ENCODE results near the gene HMG20B.
A peak's percentile ranks its signal among the peaks of the same experiment; 100 is the strongest.

HMG20B gene

DNA sequence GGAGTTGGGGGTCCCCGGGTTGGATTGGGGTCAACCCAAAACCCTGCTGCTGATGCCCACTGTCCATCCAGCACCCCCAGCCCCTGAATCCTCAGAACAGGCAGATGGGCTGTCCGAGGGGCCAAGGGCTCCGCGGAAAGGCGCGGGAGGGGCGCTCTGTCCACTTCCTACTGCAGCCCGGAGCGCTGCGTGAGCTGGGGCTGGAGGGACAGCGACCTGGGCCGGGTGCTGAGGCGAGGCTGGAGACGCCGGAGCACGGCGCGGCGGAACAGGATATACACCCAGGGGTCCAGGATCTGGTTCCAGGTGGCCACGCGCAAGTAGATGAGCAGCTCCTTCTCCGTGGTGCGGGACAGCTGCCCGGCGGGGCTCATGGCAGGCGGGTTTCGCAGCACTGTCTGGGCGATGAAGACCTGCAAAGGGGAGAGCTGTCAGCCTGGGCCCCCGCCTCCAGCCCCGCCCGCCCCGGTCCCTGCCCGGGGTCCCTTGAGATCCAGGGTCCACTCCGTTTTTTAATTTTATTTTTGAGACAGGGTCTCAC is 22.8 kb downstream of the HMG20B start:
- in situ Hi-C loops (cut with HindIII; ENCODE audit: low pct_ligation_motif_present, low pct_unique_long_range_greater_than_20kb, low sequenced_read_pairs) = no loop called here
- DNase-seq = no peak

DNA sequence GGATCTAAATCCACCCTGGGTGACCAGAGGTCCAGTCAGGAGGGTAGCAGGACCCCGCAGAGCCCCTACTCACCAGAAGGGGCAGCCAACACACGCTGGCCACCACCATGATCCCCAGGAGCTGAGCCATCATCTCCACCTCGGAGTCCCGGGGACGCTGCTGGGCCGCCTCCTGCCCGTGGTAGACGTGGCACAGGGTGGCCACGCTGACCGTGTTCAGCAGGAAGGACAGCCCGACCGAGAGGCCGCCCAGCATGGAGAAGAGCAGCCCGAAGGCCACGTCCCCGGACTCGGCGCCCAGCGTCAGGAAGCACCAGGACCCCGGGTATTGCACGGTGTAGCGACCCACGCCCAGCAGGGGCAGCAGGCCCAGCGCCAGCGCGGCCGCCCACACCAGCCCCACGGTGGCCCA is 27.0 kb downstream of the HMG20B start:
- DNase-seq = peak; percentile 8
- in situ Hi-C loops (cut with HindIII; ENCODE audit: low pct_ligation_motif_present, low pct_unique_long_range_greater_than_20kb, low sequenced_read_pairs) = no loop called here

DNA sequence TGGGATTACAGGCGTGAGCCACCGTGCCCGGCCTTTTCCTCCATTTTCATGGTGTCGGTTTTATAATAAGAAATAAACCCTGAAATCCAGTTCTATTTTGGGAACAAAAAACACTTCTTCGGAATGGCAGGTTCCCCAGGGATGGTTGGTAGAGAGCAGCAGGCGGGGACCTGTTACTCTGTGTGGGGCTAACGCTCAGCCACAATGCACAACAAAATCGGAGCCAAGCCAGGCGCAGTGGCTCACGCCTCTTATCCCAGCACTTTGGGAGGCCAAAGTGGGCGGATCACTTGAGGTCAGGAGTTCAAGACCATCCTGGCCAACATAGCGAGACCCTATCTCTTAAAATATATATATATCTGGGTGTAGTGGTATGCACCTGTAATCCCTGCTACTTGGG is 28.3 kb downstream of the HMG20B start:
- in situ Hi-C loops (cut with HindIII; ENCODE audit: low pct_ligation_motif_present, low pct_unique_long_range_greater_than_20kb, low sequenced_read_pairs) = no loop called here

DNA sequence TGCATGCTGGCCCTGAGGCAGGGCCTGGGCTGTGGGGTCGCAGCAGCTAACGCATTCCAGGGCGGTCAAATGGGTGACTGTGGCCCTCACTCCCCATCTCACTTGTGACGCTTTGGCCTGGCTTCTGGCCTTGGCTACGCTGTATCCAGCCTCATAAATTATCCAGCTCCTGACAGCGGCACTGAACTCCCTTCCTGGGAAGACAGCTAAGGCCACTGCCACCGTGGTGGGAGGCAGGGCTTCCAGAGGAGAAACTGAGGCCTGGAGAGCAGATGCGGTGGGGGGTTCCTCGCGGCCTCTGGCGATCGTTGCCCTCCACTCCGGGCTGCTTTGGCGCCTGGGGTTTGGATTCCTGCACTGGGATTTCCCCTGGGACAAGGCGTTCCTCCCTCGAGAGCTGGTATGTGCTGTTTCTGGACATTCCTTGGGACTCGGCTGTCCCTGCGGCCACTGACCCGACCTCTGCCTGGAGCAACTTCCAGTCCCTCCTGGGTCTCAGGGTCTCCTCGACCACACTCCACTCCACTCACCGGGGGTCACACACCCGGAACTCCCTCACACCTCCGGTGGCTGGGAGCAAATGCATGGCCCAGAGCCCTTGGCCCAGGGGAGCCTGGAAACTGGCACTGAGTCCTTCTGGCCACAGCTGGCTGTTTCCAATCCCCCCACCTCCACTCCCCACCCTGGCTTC is 30.5 kb downstream of the HMG20B start:
- in situ Hi-C loops (cut with HindIII; ENCODE audit: low pct_ligation_motif_present, low pct_unique_long_range_greater_than_20kb, low sequenced_read_pairs) = no loop called here

More for the DNA sequence above, 28.3 kb downstream of the HMG20B start:
- no peak for DNase-seq

DNA sequence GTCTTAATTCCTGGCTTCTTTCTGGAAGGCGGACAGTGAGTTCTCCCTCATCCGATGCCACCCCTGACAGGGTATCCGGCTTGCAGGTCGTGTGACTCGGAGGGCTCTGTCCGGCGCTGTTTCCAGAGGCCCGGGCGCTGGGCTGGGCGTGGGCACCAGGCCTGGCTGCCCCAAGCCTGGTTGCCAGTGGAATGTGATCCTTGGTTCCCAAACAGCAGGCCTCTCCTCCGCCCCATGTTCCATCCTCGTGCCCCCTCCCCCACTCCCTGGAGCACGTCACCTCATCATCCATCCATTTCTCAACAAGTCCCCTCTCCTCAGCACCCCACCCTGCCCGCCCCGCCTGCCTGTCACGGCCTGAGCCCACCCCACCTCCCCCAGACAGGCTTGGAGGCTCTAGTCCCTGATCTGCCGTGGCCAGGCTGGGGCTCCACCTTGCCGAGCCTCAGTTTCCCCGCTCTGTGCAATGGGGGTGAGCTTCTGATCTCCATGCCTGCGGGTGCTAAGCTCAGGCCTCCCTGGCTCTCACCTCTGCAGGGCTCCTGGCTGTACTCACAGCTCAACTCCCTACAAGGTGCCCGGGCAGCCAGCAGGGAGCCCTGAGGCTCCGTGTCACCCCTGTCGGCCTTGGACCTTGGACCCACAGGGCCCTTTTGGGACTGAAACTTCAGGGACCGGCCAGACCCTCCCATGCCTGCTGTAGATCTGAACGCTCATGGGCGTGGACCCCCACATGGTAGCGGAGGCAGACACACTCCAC is 31.7 kb downstream of the HMG20B start:
- in situ Hi-C loops (cut with HindIII; ENCODE audit: low pct_ligation_motif_present, low pct_unique_long_range_greater_than_20kb, low sequenced_read_pairs) = no loop called here

More for the DNA sequence above, 30.5 kb downstream of the HMG20B start:
- DNase-seq = no peak

DNA sequence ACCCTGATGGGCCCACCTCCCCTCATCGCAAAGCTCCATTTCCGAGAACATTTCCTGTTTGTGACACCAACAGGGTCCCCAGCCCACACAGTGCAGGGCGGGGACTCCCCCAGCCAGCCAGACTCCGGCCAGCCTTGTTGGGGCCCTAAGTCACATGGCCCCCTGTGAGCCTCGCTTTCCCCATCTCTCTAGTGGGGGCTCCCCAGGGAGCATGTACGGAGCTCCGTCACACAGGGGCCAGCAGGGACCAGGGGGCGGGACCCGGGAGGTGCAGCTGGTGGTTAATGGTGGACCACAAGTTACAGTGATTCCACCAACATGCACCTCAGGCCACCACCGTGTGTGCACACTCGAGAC is 32.2 kb downstream of the HMG20B start:
- in situ Hi-C loops (cut with HindIII; ENCODE audit: low pct_ligation_motif_present, low pct_unique_long_range_greater_than_20kb, low sequenced_read_pairs) = no loop called here
- no peak for DNase-seq

More for the DNA sequence above, 31.7 kb downstream of the HMG20B start:
- no peak for DNase-seq

DNA sequence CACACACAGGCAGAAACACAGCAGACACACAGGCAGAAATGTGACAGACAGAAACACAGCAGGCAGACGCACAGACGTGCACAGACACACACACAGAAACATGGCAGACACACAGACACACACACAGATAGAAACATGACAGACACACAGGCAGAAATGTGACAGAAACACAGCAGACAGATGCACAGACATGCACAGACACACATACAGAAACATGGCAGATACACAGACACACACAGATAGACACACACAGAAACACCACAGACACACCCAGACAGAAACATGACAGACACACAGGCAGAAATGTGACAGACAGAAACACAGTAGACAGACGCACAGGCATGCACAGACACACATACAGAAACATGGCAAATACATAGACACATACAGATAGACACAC is 32.6 kb downstream of the HMG20B start:
- DNase-seq = no peak
- in situ Hi-C loops (cut with HindIII; ENCODE audit: low pct_ligation_motif_present, low pct_unique_long_range_greater_than_20kb, low sequenced_read_pairs) = no loop called here

DNA sequence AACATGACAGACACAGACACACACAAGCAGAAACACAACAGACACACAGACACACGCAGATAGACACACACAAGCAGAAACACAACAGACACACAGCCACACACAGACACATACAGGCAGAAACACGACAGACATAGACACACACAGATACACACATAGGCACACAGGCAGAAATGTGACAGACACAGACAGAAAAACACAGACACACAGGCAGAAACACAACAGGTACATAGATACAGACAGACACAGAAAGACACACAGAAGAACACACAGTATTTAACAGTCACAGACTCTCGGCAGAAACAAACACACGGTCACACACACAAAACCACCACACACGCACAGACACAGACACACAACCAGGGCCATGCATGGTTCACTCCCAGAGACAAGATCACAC is 33.0 kb downstream of the HMG20B start:
- DNase-seq = no peak
- in situ Hi-C loops (cut with HindIII; ENCODE audit: low pct_ligation_motif_present, low pct_unique_long_range_greater_than_20kb, low sequenced_read_pairs) = no loop called here

DNA sequence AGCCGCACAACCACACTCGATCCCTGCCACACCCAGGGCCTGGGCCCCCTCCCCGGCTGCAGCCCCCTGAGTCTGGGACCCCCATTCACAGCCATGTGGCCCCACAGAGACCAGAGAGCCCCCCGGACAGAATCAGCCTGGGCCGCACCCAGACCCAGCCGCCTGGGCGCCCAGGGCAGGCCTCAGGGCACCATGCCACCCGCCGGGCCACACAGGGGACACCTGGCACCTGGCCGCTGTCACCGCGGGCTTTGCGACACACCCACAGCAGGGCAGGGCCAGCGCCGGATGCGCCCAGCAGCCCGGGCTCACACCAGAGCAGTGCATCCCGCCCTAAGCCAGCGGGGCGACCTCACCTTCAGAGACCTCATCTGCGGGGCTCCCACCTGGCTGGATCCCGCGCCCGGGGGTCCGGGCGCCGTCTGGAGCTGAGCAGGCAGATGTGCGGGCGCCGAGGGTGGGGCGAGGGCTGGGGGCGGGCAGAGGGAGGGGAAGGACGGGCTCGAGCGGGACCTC is 33.5 kb downstream of the HMG20B start:
- in situ Hi-C loops (cut with HindIII; ENCODE audit: low pct_ligation_motif_present, low pct_unique_long_range_greater_than_20kb, low sequenced_read_pairs) = no loop called here
- DNase-seq = peak; percentile 19

DNA sequence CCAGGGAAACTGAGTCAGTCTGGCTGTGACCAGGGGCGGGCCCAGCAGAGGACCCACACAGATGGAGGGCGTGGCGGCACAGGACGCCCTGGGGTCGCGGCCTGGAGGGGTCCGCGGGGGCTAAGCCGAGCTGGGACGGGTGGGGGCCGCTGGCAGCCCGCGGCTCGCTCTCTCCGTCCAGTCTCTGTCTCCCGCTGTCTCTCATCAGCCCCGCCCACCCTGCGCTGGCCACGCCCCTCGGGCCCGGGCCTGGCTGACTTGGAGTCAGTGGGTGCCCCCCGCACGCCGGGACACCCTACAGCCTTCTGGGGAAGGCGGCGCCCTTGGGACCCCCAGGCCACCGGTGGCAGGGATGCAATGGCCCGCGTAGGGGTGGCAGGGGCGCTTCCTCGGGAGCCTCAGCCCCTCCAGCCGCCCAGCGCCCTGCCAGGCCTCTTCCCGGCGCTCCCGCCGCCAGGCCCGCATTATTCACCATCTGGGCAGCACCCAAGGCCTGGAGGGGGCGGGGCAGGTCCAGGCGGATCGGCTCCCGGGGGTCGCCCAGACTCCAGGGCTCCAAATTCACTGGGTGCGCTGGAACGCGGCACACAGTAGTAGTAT is 34.0 kb downstream of the HMG20B start, which contains the start of gene TBXA2R:
Gene TBXA2R, minus strand, starts transcription at position 186 of the 600 bp plus-strand sequence. CDS start 6,241 bp downstream, outside the sequence.
- in situ Hi-C loops (cut with HindIII; ENCODE audit: low pct_ligation_motif_present, low pct_unique_long_range_greater_than_20kb, low sequenced_read_pairs) = no loop called here
- DNase-seq = peak; percentile 54

DNA sequence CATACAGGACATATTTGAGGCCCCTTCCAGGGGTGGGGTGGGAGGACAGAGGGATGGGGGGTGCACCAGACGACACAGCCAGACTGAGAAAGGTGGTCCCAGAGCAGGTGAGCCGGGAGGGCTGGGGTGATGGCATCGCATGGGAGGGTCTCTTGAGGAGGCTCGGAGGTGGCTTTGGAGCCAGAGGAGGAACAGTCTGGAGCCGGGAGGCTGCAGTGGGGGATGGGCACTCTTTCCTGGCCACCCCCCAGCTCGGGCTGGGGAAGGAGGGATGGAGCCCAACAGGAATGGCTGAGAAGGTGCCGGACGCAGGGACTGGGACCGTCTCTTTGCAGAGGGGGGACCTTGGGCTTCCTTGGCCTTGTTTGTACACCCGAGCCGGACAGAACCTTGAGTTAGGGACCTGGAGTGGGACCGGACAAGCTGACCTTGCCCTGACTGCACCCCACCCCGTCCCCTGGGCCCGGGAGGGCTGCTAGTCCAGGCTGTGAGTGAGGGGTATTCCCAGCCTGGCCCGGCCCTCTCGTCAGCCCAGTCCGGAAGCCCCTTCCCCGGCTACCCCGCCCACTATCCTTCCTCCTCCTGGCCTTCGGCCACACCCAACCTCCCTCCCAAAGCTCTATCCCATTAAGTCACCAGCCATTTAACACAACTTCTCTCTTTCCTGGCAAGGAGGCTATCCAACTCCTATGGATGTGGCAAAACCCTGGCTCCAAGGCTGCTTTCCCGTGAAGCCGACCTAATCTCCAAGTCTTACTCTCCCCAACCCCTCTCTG is 34.7 kb downstream of the HMG20B start:
- in situ Hi-C loops (cut with HindIII; ENCODE audit: low pct_ligation_motif_present, low pct_unique_long_range_greater_than_20kb, low sequenced_read_pairs) = no loop called here
- DNase-seq = no peak

DNA sequence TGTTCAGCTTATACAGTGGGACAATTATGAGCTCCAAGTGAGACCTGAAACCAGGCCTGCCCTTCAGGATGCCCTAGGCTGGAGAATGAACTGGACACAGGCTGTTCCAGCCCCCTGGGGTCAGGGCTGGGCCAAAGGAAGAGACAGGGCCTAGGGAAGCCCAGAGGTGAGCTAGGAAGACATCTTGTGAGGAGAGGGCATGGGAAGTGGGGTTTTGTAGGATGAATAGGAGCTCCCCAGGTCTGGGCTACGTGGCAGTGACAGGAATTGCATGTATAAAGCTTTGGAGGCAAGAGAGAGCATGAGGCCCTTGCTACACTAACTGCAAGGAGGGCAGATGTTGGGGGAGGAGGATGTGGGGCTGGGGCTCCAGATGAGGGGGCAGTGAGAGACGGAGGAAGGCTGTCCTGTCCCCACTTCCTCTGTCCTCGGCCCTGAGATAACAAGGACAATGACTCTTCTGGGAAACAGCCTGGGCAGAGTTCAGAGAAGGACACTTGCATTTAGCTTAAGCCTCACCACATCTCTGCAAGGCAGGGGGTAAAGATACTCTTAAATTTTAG is 35.4 kb downstream of the HMG20B start:
- in situ Hi-C loops (cut with HindIII; ENCODE audit: low pct_ligation_motif_present, low pct_unique_long_range_greater_than_20kb, low sequenced_read_pairs) = no loop called here
- DNase-seq = no peak

DNA sequence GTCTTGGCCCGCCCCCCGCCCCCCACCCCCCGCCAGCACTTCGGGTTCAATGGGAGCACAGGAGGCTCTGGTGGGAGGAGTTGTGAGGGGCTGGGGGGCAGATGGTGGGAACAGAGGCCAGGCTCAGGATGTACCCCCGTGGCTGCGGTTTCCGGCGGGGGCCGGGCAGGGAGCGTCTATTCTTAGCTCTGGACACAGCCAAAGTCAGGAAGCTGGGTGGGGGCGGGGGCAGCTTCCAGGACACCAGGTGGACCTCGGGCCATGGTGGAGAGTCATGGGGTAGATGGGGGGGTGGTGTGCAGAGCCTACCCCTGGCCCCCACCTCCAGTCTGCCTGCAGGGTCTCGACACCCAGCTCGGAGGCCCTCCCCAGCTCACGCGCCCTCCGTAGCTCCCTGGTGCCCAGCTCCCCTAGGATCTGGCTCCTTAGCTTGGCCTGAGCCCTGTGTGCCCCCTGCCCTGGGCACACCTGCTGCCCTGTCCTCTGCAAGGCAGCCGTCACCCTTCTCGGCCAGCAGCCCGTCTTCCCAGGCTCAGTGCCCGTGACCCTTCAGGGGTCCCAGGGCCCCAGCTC is 36.1 kb downstream of the HMG20B start:
- DNase-seq = no peak
- in situ Hi-C loops (cut with HindIII; ENCODE audit: low pct_ligation_motif_present, low pct_unique_long_range_greater_than_20kb, low sequenced_read_pairs) = no loop called here

DNA sequence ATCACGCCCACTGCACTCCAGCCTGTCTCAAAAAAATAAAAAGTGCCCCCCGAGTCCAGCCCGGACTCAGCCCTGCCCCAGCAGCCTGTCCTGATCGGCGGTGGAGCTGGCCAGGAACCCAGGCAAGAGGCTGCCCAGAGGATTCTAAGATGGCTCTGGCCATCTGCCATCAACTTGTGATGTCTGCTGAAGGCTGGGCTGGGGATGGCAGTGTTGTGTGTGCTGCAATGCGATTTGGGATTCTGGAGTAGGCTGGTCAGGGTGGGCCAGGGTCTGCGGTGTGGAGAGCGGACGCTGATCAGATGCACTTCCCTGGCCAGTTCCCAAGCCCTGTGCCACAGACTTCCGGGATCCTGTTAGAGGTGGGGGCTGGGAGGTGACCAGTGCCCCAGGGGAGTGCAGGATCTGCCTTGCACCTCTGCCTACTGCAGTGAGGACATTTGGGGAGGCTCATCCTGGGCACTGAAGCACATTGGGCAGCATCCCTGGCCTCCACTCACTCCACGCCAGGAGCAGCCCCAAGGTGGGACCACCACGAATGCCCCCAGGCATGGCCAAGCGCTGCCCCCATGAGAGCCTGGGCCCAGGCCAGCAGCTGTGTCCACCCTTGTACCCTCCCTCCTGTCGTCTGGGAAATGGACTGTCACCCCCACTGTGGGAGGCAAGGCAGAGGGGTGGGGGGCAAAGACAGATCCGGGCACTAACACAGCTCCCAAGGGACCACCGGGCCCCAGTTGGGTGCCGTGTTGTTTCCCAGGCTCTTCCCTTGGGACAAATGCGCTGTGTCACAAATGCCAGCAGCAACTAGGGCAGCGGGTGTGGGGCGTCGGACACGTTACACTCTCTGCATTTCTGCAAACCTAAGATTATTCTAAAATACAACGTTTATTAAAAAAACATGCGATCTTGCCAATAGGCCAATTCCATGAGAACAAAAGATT is 37.3 kb downstream of the HMG20B start:
- in situ Hi-C loops (cut with HindIII; ENCODE audit: low pct_ligation_motif_present, low pct_unique_long_range_greater_than_20kb, low sequenced_read_pairs) = no loop called here
- no peak for DNase-seq

DNA sequence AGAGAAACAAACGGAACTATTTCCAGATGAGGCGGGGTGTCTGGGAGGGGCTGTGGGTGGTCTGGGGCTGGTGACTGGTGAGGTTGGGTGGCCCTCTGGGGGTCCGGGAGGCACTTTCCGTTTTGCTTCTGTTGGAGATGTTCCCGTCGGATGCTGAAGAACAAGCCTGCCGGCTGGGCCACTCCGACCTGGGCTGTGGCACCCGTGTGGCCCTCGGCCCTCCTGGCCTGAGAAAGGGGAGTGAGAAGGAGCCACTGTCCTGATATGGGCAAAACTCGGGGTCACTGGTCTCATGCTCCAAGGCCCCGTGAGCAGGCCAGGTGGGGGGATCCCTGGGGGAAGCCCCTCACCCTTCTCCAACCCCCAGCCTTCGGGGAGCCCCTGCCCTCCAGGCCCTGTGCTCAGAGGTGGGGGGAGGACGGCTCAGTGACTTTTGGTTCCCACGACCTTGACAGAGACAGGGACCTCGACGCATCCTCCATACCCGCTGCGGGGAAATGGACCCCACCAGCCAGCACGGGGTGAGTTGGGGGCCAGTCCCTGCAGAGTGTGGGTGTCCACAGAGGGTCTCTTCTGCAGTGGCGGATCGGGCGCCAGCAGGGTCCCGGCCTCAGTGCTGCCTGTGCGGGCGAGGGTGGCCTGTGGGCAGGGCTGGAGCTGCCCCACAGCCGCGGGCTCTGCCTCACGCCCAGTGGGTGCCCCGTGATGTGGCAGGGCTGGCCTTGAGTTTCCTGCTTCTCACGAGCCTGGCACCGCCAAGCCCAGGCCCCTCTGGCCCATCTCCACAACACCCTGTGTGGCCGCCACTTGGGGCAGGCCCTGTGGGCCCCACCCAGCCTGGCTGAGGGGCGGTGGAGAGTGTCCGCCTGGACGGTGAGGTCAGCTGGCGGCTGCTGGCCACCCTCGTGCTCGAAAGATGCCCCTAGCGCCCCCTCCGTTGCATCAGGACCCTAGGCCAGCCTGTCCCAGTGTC is 38.3 kb downstream of the HMG20B start:
- in situ Hi-C loops (cut with HindIII; ENCODE audit: low pct_ligation_motif_present, low pct_unique_long_range_greater_than_20kb, low sequenced_read_pairs) = no loop called here
- DNase-seq = no peak

DNA sequence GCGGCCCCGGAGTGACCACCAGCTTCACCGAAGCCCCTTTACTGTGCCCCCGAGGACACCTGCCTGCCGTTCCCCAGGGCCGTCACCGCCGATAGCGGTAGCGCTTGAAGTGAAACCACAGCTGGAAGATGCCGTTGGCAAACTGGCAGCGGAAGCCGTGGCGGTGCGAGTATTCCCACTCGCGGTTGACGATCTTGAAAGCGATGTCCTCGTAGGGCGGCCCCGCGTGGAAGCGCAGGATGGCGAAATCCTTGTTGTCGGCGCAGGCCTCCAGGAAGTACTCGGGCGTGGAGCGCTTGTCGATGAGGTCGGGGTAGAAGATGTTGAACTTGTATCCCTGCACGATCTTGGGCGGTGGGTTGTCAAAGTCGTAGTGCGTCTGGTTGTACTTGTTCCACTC is 39.1 kb downstream of the HMG20B start:
- DNase-seq = no peak
- in situ Hi-C loops (cut with HindIII; ENCODE audit: low pct_ligation_motif_present, low pct_unique_long_range_greater_than_20kb, low sequenced_read_pairs) = no loop called here

Measured in ACHN (cell line).